ENCODE measurements around the gene ST6GALNAC2. TPM values are rescaled to one million over a fixed set of nuclear protein-coding genes. Genes with fewer than 3 reads are reported as not detected.

Gene ST6GALNAC2
- total RNA-seq, 4 donors from 2014 or later: 15.2 to 39.9 (median 29.5) TPM

GRCh38 chr17:76553178-76553908, 32.3 kb downstream of the ST6GALNAC2 start:
- intact Hi-C loops (cut with DNase I): no loop called here
- no peaks in the 10 kb centered on the region for H3K27me3 ChIP-seq
- H3K4me3 ChIP-seq: no peak overlapping the region
- TF ChIP-seq CTCF (IDR thresholded peaks at IDR 0.05) (no peak), POLR2A (IDR thresholded peaks at IDR 0.05) (no peak)
- H3K4me1 ChIP-seq: peaks cover 9 to 67% (median 30%) of the 10 kb centered on the region in 3 donors
- no peak overlapping the region for H3K27ac ChIP-seq
- H3K36me3 ChIP-seq: peaks cover 0 to 5% (median 0%) of the 10 kb centered on the region in 3 donors
- H3K9me3 ChIP-seq: no peaks in the 10 kb centered on the region
- WGBS, 2 donors: 61 to 78% methylated on average over 7 to 8 of the region's 8 CpGs
- no peak for DNase-seq

- 47 to 82% methylated on average over 4 of the region's 4 CpGs for WGBS, 2 donors
- DNase-seq: no peak
- intact Hi-C loops (cut with DNase I): no loop called here
- H3K27ac ChIP-seq: peak overlapping the region; percentile 25 to 81 (median 58)
- no peaks in the 10 kb centered on the region for H3K27me3 ChIP-seq
- H3K9me3 ChIP-seq: no peaks in the 10 kb centered on the region
- no peak overlapping the region for H3K4me3 ChIP-seq
- TF ChIP-seq POLR2A (IDR thresholded peaks at IDR 0.05): no peak
- no peak for TF ChIP-seq CTCF (IDR thresholded peaks at IDR 0.05)
- peaks cover 12 to 76% (median 32%) of the 10 kb centered on the region in 3 donors for H3K4me1 ChIP-seq
- H3K36me3 ChIP-seq: peaks cover 0 to 5% (median 0%) of the 10 kb centered on the region in 3 donors
Measured at GRCh38 chr17:76551685-76552084, 34.0 kb downstream of the ST6GALNAC2 start.

- TF ChIP-seq CTCF (IDR thresholded peaks at IDR 0.05) (no peak), POLR2A (IDR thresholded peaks at IDR 0.05) (no peak)
- Histone ChIP-seq H3K9me3 (no peaks in the 10 kb centered on the region), H3K27me3 (no peaks in the 10 kb centered on the region), H3K36me3 (peaks cover 0 to 5% (median 0%) of the 10 kb centered on the region in 3 donors), H3K4me1 (peaks cover 16 to 76% (median 34%) of the 10 kb centered on the region in 3 donors), H3K27ac (peak overlapping the region; percentile 44 to 81 (median 66)), H3K4me3 (peak overlapping the region in 2 of 4 donors; percentile 7 to 15)
- DNase-seq: no peak
- 27 to 36% methylated on average over 15 of the region's 15 CpGs for WGBS, 2 donors
- intact Hi-C loops (cut with DNase I): no loop called here
Measured at GRCh38 chr17:76550712-76551615, 34.7 kb downstream of the ST6GALNAC2 start.

- Histone ChIP-seq H3K27ac (peak overlapping the region in 2 of 4 donors; percentile 44 to 81), H3K27me3 (peaks cover 0 to 4% (median 0%) of the 10 kb centered on the region in 4 donors), H3K9me3 (no peaks in the 10 kb centered on the region), H3K4me3 (no peak overlapping the region), H3K36me3 (peaks cover 0 to 5% (median 0%) of the 10 kb centered on the region in 3 donors), H3K4me1 (peaks cover 16 to 76% (median 36%) of the 10 kb centered on the region in 3 donors)
- no peak for DNase-seq
- intact Hi-C loops (cut with DNase I): no loop called here
- TF ChIP-seq POLR2A (IDR thresholded peaks at IDR 0.05): no peak
- TF ChIP-seq CTCF (IDR thresholded peaks at IDR 0.05): no peak
- 76 to 79% methylated on average over 7 of the region's 7 CpGs for WGBS, 2 donors
Measured at GRCh38 chr17:76549539-76549938, 36.1 kb downstream of the ST6GALNAC2 start.

GRCh38 chr17:76549215-76549518, 36.5 kb downstream of the ST6GALNAC2 start:
- 82% methylated on average over 9 of the region's 9 CpGs for WGBS, 2 donors
- no peak for DNase-seq
- Histone ChIP-seq H3K27ac (no peak overlapping the region), H3K4me3 (no peak overlapping the region), H3K4me1 (peaks cover 16 to 76% (median 36%) of the 10 kb centered on the region in 3 donors), H3K9me3 (no peaks in the 10 kb centered on the region), H3K36me3 (peaks cover 0 to 5% (median 0%) of the 10 kb centered on the region in 3 donors), H3K27me3 (peaks cover 0 to 7% (median 0%) of the 10 kb centered on the region in 4 donors)
- TF ChIP-seq CTCF (IDR thresholded peaks at IDR 0.05) (no peak), POLR2A (IDR thresholded peaks at IDR 0.05) (no peak)
- intact Hi-C loops (cut with DNase I): no loop called here
